ENCODE data around the gene MMP2. TPM values are rescaled to one million over a fixed set of nuclear protein-coding genes. Genes with fewer than 3 reads are reported as not detected.
A peak's percentile ranks its signal among the peaks of the same experiment; 100 is the strongest.

Gene MMP2
- total RNA-seq, 1 donor from 2014 or later: 452 TPM

DNA sequence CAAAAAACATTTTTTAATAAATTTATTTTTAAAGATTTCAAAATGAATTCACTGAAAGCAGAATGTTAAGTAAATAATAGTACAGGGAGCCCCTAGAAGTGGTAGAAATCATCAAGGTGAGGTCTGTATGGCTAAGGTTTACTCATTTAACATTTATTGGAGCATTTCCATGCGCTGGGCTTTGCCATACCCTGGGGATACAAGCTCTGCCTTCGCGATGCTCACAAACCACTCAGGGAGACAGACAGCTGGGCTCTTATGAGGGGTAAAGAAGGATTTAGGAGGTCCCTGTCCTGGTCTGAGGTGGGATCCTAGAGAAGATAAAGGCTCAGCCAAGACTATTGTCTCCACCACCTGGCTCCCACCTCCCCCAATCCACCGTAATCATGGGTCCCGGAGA is 18.6 kb downstream of the MMP2 start:
- Mint-ChIP-seq H3K27me3 (ENCODE audit: unreplicated experiment) (no peaks in the 10 kb centered on the region), H3K4me1 (ENCODE audit: unreplicated experiment) (peaks cover 55% of the 10 kb centered on the region), H3K27ac (ENCODE audit: unreplicated experiment) (no peak overlapping the region), H3K36me3 (ENCODE audit: unreplicated experiment) (peaks cover 42% of the 10 kb centered on the region), H3K9me3 (ENCODE audit: unreplicated experiment) (no peaks in the 10 kb centered on the region), H3K4me3 (ENCODE audit: unreplicated experiment) (no peak overlapping the region)
- DNase-seq (ENCODE audit: extremely low spot score, unreplicated experiment): no peak
- TF ChIP-seq, protein P1, sequence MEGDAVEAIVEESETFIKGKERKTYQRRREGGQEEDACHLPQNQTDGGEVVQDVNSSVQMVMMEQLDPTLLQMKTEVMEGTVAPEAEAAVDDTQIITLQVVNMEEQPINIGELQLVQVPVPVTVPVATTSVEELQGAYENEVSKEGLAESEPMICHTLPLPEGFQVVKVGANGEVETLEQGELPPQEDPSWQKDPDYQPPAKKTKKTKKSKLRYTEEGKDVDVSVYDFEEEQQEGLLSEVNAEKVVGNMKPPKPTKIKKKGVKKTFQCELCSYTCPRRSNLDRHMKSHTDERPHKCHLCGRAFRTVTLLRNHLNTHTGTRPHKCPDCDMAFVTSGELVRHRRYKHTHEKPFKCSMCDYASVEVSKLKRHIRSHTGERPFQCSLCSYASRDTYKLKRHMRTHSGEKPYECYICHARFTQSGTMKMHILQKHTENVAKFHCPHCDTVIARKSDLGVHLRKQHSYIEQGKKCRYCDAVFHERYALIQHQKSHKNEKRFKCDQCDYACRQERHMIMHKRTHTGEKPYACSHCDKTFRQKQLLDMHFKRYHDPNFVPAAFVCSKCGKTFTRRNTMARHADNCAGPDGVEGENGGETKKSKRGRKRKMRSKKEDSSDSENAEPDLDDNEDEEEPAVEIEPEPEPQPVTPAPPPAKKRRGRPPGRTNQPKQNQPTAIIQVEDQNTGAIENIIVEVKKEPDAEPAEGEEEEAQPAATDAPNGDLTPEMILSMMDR (IDR thresholded peaks at IDR 0.05): no peak

DNA sequence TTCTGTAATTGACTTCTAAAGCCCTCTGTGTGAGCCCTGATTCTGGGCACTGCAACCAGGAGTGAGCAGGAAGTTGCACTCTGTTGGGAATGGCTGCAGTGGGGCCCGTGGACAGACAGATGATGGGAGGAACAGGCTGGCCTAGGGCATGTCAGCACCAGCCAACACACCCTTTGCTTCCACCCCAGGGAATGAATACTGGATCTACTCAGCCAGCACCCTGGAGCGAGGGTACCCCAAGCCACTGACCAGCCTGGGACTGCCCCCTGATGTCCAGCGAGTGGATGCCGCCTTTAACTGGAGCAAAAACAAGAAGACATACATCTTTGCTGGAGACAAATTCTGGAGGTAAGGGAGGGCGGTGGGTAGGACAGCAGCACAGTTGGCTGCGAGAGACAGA is 19.1 kb downstream of the MMP2 start:
- H3K36me3 Mint-ChIP-seq (ENCODE audit: unreplicated experiment): peaks cover 37% of the 10 kb centered on the region
- no peaks in the 10 kb centered on the region for H3K9me3 Mint-ChIP-seq (ENCODE audit: unreplicated experiment)
- DNase-seq (ENCODE audit: extremely low spot score, unreplicated experiment): peak; percentile 79
- H3K4me3 Mint-ChIP-seq (ENCODE audit: unreplicated experiment): no peak overlapping the region
- no peak overlapping the region for H3K27ac Mint-ChIP-seq (ENCODE audit: unreplicated experiment)
- H3K27me3 Mint-ChIP-seq (ENCODE audit: unreplicated experiment): no peaks in the 10 kb centered on the region
- H3K4me1 Mint-ChIP-seq (ENCODE audit: unreplicated experiment): peaks cover 60% of the 10 kb centered on the region
- TF ChIP-seq, protein P1 (IDR thresholded peaks at IDR 0.05): no peak

DNA sequence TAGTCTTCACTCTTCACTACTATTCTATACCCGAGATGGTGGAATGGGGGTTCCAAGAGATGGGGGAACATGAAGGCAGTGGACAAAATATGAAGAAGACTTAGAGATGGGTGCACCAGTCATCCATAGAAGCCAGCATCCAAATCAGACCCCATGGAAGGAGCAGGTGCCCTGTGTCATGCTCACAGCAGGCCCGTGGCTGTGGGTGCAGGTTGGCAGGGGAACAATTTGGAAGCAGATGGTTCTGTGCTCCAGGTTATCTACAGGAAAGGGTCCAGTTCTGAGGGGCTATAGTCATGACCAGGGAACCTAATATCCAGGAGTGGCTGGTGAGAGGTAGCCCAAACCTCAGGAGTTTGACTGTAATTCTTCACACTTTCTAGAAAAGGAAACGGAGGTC is 20.3 kb downstream of the MMP2 start:
- Mint-ChIP-seq H3K4me1 (ENCODE audit: unreplicated experiment) (peaks cover 71% of the 10 kb centered on the region), H3K27ac (ENCODE audit: unreplicated experiment) (peak overlapping the region; percentile 92), H3K4me3 (ENCODE audit: unreplicated experiment) (no peak overlapping the region), H3K27me3 (ENCODE audit: unreplicated experiment) (no peaks in the 10 kb centered on the region), H3K36me3 (ENCODE audit: unreplicated experiment) (peaks cover 34% of the 10 kb centered on the region), H3K9me3 (ENCODE audit: unreplicated experiment) (no peaks in the 10 kb centered on the region)
- TF ChIP-seq, protein P1 (IDR thresholded peaks at IDR 0.05): no peak
- DNase-seq (ENCODE audit: extremely low spot score, unreplicated experiment): no peak

DNA sequence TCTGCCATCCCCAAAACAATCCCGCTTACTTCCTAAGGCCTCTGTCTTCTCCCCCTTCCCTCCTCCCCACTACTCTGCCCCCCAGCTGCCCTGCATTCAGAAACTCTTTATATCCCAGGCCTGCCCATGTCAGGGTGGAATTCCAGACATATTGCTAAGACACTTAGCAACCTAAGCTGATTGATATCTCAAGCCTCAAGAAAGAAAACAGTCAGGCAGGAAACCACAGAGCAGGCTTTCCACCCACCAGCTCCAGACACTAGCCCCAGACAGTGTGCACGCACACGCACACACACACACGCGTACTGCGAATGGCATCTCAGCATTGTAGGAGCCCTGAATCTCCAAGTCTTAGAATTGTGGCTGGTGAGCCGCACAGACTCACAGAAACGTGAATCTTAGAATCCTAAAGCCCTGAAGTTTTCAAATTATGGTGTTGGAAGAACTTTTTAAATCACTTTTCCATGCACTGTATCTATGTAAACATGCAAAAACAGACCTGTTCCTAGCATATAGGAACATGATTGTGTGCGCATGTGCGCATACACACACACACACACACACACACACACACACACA is 21.0 kb downstream of the MMP2 start:
- no peak overlapping the region for H3K4me3 Mint-ChIP-seq (ENCODE audit: unreplicated experiment)
- peak overlapping the region; percentile 92 for H3K27ac Mint-ChIP-seq (ENCODE audit: unreplicated experiment)
- H3K36me3 Mint-ChIP-seq (ENCODE audit: unreplicated experiment): peaks cover 34% of the 10 kb centered on the region
- TF ChIP-seq, protein P1 (IDR thresholded peaks at IDR 0.05): no peak
- peak; percentile 88 for DNase-seq (ENCODE audit: extremely low spot score, unreplicated experiment)
- H3K27me3 Mint-ChIP-seq (ENCODE audit: unreplicated experiment): no peaks in the 10 kb centered on the region
- peaks cover 66% of the 10 kb centered on the region for H3K4me1 Mint-ChIP-seq (ENCODE audit: unreplicated experiment)
- no peaks in the 10 kb centered on the region for H3K9me3 Mint-ChIP-seq (ENCODE audit: unreplicated experiment)

DNA sequence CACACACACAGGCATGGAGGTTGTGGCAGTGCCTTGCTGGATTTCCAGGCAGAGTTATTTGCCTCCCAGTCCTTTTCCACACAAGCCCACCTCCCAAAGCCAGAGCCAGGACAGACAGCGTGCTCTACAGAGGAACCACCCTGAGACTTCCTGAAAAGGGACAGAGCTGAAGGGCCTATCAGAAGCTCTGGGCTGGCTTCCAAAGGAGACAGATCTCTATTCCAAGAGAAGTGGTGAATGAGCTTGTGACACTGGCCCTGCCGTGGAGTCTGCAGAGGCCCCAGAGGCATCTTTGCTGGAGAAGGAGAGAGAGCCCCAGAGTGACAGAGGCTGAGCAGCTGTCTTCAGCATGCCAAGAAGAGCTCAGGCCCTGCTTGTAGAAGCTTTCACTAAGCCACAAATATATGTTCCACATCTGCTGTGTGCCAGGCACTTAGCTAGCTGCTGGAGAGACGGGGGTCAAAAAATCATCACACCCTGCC is 21.6 kb downstream of the MMP2 start:
- H3K27me3 Mint-ChIP-seq (ENCODE audit: unreplicated experiment): no peaks in the 10 kb centered on the region
- DNase-seq (ENCODE audit: extremely low spot score, unreplicated experiment): peak; percentile 82
- no peaks in the 10 kb centered on the region for H3K9me3 Mint-ChIP-seq (ENCODE audit: unreplicated experiment)
- peaks cover 32% of the 10 kb centered on the region for H3K36me3 Mint-ChIP-seq (ENCODE audit: unreplicated experiment)
- TF ChIP-seq, protein P1 (IDR thresholded peaks at IDR 0.05): no peak
- H3K4me3 Mint-ChIP-seq (ENCODE audit: unreplicated experiment): peak overlapping the region; percentile 7
- H3K27ac Mint-ChIP-seq (ENCODE audit: unreplicated experiment): peak overlapping the region; percentile 92
- H3K4me1 Mint-ChIP-seq (ENCODE audit: unreplicated experiment): peaks cover 63% of the 10 kb centered on the region

Measured in osteocyte (in vitro differentiated cells).